ENCODE measurements around the gene BEST1.

The BEST1 gene

DNA sequence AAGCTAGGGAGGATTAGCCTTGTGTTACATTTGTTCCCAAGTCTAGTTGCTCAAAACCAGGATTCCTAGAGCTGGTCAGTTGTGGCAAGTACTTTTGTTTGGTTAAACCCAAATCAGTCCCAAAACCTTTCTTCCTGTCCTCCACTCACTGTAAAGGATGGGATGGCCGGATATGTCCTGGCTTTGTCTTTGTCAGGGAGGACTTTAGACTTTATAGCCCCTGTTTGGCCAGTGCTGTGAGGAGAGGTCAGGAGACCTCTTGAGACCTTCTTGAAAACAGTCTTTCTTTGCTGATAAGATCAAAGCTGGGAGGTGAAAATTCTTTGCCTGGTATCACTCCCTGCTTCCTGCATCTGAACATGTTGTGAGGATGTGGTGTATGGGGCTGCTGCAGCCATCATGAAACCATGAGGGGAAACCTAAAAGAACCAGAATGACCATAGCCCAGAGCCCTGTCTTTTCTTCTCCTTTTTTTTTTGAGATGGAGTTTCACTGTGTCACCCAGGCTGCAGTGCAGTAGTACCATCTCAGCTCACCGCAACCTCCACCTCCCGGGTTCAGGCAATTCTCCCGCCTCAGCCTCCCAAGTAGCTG is 60.9 kb downstream of the BEST1 start:
- TF ChIP-seq, protein P1, sequence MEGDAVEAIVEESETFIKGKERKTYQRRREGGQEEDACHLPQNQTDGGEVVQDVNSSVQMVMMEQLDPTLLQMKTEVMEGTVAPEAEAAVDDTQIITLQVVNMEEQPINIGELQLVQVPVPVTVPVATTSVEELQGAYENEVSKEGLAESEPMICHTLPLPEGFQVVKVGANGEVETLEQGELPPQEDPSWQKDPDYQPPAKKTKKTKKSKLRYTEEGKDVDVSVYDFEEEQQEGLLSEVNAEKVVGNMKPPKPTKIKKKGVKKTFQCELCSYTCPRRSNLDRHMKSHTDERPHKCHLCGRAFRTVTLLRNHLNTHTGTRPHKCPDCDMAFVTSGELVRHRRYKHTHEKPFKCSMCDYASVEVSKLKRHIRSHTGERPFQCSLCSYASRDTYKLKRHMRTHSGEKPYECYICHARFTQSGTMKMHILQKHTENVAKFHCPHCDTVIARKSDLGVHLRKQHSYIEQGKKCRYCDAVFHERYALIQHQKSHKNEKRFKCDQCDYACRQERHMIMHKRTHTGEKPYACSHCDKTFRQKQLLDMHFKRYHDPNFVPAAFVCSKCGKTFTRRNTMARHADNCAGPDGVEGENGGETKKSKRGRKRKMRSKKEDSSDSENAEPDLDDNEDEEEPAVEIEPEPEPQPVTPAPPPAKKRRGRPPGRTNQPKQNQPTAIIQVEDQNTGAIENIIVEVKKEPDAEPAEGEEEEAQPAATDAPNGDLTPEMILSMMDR (IDR thresholded peaks at IDR 0.05; ENCODE audit: low read depth, low read length), result no peak
- H3K4me3 ChIP-seq (ENCODE audit: low read depth, low read length), result no peak overlapping the region

DNA sequence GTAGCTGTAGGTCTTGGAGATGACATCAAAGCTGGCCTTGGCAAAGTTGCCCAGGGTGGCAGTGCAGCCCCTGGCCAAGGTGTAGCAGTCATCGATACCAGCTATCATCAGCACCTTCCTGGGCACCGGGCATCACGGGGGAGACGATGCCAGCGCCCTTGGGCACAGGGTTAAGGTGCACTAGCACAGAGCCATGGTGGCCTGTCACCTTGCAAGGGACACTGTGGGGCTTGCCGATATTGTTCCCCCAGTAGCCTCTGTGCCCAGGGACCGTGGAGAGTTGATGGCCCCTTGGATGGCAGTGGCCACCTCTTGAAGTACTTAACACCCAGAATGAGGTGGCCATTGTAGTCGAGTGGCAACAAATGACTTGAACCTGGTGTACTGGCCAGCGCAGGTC is 61.7 kb downstream of the BEST1 start:
- TF ChIP-seq, protein P1 (IDR thresholded peaks at IDR 0.05; ENCODE audit: low read depth, low read length), result no peak

DNA sequence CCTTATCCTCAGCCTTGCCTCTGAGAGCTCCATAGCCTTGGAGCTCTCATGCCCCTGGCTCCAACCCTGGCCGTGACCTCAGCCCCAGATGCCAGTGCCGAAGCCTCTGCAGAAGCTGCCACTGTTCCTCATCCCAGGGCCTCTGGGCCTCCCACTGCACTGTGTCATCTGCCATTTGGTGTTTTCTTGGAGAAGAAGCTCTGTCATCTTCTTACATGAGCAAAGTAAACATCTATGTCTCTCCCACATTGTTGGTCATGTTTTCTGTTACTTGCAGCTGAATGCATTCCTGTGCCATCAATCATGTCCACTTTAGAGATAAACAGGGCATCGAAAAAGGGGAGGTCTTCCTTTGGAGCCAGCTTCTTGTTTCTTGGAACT is 62.3 kb downstream of the BEST1 start:
- H3K4me3 ChIP-seq (ENCODE audit: low read depth, low read length), result no peak overlapping the region
- TF ChIP-seq, protein P1 (IDR thresholded peaks at IDR 0.05; ENCODE audit: low read depth, low read length), result no peak

More for the DNA sequence above, 61.7 kb downstream of the BEST1 start:
- no peak overlapping the region for H3K4me3 ChIP-seq (ENCODE audit: low read depth, low read length)

DNA sequence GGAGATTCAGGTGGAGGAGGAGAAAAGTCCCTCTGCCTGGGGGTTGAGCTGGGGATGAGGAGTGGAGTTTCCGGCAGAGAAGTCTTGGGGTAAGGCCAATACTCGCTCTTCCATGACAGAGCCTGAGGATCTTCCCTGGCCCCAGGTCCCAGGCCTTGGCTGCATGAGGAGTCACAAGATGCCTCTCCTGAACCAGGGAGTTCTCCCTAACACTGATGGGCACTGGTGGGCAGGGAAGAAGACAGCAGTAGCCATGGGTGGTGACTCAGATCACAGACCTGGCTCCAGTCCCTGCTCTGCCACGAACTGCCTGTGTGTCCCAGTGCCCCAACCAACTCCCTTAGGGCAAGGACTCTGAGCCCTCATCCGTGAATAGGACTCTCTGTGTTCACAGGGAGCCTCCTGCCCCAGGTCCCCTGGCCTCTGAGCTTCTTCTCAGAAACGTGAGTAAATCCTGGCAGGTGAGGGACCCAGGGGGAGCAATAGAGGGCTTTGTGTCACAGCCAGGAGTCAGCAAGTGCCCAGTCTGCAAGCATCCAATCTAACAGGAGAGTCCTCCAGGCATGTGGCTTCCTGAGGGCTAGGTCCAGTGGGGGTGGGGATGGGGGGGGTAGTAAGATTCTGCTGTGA is 62.8 kb downstream of the BEST1 start:
- TF ChIP-seq, protein P1 (IDR thresholded peaks at IDR 0.05; ENCODE audit: low read depth, low read length), result no peak
- no peak overlapping the region for H3K4me3 ChIP-seq (ENCODE audit: low read depth, low read length)

Data from WI38 (cell line).